ENCODE measurements around the gene DPF3.

Gene DPF3

DNA sequence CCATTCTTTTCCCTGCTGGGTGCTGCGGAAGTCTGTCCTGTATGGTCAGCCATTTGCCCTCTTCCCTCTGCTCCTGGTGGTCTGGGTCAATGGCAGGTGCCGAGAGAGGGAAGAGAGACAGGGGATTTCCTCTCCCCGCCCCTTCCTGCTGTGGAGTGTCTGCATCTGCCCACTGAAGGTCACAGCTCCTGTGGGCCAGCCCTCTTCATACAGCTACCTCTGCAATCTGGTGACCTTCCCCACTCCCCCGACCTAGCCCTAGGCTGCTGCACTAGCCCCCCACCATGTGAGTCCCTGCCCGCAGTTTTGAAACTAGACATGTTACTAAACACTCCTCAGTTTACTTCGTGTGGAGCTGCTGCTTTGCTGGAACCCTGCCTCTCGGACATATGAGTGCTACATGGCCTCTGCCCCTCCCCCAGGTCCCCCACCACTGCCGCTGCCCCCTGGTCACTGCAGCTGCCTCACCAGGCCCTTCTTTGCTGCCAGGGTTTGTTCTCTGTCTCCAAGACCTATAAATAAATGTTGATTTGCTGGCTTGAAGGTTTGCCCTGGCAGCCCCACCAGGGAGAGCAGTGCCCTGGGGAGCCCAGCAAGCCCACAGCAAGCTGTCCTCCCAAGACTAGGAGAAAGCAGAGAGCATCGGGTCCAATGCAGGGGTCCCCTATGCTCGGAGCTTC is 102.9 kb downstream of the DPF3 start:
- DNase-seq: no peak

- no peak for DNase-seq
These were observed 104.8 kb downstream of the DPF3 start for GRCh38 chr14:72788972-72789728.

- no peak for DNase-seq
These were observed 105.6 kb downstream of the DPF3 start for GRCh38 chr14:72788255-72788654.

DNA sequence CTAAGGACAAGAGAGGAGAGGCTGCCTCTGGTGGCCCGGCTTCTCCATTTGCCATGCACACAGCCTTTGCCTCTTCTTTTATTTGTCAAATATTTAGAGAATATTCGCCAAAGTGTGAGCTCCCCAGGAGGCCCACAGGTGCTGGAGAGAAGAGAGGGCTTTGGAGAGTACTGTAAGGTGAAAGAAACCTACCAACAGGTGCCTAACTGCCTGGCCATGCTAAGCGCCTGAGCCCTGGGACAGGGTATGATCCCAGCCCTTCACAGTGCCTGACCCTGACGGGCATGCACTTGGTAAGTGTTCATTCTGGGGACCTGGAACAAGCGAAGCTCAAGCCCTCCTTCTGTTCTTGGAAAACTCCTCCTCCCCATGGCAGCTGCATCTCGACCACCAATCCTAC is 106.1 kb downstream of the DPF3 start:
- DNase-seq: no peak

DNA sequence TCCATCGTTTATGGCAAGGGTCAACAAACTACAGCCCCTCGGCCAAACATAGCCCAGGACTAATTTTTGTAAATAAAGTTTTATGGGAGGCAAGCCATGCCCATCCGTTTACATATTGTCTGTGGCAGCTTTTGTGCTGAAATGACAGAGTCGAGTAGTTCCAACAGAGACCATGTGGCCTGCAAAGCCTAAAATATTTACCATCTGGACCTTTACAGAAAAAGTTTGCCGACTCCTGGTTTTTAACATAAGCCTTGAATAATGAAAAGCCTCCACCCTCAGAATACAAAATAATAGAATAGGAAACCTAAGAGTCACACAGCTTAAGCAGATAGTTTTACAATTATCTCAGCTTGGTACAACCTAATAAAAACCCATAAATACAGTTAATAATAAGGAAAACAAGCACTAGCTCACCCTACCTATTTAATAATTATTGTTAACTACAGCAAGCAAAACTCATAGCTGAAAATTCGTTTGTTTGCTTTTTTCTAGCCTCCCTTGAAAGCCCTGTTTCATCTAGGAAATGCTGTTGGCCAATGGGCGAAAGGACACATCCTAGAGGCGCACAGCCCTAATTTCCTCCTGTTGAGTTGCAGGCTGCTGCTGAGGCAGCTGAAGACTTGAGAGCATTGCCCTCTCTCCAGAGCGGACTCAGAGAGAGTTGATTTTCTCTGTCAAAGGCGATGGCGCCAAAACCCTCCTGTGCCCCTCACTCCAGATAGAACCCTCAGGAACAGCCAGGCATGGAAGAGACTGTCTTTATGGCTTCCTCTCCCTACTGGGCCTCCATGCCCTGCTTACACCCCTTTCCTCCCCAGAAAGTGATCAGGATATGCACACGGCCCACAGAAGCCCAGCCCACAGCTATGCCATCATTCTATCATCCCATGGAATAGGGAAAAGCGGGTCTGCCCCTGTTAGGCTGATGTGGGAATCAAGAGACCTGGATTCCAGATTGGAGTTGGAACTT is 107.2 kb downstream of the DPF3 start:
- no peak for DNase-seq

GRCh38 chr14:72783741-72784140 is 110.2 kb downstream of the DPF3 start:
- no peak for DNase-seq

DNA sequence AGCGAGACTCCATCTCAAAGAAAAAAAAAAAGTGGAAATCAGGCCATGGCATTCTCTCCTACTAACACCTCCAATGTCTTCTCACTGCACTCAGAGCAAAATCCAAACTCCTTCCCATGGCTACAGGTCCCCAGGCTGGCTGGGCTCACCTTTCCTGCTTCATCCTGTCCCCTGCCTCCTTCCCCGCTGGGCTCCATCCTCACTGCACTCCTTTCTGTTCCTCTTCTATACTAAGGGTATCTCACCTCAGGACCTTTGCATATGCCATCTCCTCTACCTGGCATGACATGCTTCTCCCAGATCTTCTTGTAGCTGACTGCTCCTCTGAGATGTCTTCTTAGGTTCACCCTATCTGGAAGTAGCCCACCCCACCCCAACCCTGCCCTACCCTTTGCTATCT is 111.1 kb downstream of the DPF3 start:
- DNase-seq: no peak

GRCh38 chr14:72781561-72782508 is 112.1 kb downstream of the DPF3 start:
- no peak for DNase-seq

DNA sequence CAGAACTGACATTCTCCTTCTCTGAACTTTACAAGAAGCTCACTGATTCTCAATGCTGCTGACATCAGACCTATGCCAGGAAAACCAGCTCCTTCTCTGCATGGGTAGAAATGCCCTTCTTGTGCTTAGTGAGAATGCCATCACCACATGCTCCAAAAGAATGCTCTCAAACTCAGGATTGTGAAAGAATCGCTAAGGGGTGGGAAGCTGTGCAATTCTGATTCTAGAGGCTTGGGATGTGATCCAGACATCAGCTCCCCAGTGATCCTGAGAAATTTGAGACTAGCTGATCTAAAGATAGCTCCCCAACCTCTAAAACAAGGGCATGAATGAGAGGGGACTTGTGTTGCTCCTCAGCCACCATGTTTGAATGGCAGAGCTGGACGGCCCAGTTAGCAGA is 113.2 kb downstream of the DPF3 start:
- no peak for DNase-seq

DNA sequence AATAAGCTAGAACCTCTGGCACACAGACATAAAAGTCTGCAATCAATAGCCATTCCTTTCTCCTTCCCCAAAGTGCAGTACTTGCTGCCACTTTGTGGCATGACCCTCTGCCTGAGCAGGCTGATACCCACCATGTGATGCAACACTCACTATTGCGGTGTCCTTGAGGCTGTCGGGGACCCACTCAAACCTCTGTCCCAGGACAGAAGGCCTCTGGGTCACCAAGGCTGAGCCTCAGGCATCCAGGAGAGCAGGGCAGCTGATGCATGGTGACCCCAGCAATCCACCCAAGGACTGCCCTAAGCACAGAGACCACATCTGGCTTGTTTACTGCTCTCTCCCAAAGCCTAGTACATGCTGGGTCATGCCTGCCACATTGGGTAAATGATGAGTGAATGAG is 114.2 kb downstream of the DPF3 start:
- DNase-seq: no peak

DNA sequence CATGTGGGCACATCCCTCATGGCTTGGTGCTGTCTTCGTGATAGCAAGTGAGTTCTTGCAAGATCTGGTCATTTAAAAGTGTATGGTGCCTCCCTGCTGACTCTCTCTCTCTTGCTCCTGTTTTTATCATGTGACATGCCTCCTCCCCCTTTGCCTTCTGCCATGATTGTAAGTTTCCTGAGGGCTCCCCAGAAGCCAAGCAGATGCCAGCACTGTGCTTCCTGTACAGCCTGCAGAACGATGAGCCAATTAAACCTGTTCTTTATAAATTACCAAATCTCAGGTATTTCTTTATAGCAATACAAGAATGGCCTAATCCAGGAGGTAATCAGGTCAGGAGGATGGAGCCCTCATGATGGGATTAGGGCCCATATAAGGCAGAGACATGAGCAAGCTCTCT is 116.3 kb downstream of the DPF3 start:
- no peak for DNase-seq

DNA sequence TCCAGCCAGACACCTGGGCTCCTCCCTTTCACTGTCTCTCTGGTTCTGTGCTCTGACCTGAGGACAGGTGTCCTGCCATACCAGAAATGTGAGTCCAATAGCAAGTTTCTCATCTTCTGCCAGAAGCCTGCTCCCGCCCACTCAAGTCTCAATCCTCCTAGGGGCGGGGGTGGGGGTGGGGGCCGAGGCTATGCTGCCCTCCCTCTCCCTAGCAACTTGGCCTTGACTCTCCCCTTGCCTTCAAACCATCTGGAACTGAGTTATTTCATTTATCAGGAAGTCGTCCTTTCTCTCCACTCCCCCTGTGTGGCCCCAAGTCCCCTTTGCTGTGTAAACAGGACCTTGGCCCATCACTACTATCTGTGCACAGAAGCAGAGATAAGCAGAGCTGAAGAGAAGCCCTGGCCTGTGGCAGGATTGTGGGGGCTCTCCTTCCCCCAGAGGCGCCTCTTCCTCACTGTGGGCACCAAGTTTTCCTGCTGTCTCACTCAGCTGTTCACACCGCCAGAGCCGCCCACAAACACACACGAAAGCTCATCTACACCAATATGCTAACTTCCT is 117.1 kb downstream of the DPF3 start:
- DNase-seq: no peak

- DNase-seq: no peak
These were observed 117.9 kb downstream of the DPF3 start for GRCh38 chr14:72775923-72776554.

DNA sequence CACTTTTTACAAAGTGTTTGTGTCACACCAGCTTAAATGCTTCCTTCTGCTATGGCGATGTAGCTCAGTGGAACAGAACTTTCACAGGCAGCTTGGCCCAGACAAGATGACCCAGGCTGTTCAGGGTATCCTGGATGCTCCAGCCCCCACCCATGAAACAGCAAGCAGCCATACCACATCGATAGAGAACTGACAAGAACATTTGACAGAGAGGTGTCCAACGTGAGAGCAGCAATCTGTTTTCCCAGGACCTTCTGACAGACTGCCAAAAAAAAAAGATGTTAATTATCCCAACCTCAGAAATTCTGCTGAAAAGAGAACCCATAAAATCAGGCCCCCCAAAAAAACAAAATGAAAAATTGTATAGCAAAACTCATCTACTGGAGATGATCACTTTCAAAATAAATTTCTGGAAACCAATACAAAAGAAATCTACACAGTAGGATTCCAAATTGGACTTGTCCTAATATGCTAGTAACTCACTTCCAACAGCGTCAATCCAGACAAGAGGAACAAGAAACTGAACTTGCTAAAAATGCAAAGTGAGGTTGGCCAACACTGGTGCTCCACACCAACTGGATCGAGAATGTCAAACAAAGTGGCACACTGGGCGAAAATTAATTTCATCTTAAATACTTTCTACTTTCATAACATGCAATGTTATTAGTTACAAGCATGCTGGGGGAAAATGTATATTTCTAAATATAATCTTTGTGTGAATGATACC is 118.8 kb downstream of the DPF3 start:
- no peak for DNase-seq

- no peak for DNase-seq
These were observed 119.8 kb downstream of the DPF3 start for GRCh38 chr14:72774141-72774540.

DNA sequence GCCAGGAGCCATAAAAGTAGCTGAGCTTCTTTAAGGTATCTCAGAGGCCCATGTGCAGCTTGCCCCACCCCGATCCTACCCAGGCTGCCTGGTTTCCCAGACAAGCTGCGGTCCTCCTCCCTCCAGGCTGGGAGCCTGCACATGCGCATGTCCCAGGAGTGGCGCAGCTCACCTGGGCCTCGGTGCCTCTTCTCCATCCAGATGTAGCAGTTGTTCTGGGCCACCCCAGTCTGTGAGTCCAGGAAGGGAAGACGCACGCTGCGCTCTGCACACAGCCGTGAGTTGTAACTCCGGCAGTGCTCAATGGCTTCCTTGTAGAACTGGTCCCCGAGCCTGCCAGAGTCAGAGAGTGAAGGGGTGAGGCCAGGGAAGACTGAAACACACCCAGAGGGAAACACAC is 122.3 kb downstream of the DPF3 start:
- no peak for DNase-seq

DNA sequence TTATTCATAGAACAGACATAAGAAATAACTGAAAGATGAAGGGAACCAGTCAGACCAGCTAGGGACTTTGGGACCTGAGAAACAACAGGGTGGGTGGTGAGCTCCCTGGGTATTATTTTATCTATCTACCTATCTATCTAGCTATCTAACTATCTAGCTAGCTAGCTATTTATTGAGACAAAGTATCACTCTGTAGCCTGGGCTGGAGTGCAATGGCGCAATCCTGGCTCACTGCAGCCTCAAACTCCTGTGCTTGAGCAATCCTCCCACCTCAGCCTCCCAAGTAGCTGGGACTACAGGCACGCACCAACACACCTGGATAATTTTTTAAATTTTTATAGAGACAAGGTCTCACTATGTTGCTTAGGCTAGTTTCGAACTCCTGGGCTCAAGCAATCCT is 127.6 kb downstream of the DPF3 start:
- no peak for DNase-seq

DNA sequence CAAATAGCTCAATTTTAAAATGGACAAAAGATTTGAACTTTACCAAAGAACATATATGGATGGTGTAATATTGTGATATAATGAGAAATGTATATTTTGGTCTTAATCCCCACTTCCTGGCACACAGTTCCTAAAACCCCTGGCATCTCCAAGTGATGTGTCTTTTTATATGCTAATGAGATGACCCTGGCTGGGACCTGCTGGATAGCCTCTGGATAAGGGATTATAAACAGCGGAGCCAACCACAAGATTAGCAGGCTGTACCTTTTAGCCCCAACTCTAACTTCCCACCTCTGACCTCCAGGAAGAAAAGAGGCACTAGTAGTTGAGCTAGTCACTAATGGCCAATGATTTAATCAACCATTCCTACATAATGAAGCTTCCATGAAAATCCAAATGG is 130.0 kb downstream of the DPF3 start:
- no peak for DNase-seq

GRCh38 chr14:72759670-72760069 is 134.2 kb downstream of the DPF3 start:
- no peak for DNase-seq

GRCh38 chr14:72758993-72759392 is 134.9 kb downstream of the DPF3 start:
- no peak for DNase-seq

- no peak for DNase-seq
These were observed 135.5 kb downstream of the DPF3 start for GRCh38 chr14:72758420-72758819.
